SW480 (cell line): ENCODE results near the gene RIMKLB.

Source experiments
- DNase-seq: peaks from one replicate; pipeline ENCODE4 v3.0.0-alpha.2; 2016; ENCODE audit warnings: low spot score

The RIMKLB gene, protein sequence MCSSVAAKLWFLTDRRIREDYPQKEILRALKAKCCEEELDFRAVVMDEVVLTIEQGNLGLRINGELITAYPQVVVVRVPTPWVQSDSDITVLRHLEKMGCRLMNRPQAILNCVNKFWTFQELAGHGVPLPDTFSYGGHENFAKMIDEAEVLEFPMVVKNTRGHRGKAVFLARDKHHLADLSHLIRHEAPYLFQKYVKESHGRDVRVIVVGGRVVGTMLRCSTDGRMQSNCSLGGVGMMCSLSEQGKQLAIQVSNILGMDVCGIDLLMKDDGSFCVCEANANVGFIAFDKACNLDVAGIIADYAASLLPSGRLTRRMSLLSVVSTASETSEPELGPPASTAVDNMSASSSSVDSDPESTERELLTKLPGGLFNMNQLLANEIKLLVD

DNA sequence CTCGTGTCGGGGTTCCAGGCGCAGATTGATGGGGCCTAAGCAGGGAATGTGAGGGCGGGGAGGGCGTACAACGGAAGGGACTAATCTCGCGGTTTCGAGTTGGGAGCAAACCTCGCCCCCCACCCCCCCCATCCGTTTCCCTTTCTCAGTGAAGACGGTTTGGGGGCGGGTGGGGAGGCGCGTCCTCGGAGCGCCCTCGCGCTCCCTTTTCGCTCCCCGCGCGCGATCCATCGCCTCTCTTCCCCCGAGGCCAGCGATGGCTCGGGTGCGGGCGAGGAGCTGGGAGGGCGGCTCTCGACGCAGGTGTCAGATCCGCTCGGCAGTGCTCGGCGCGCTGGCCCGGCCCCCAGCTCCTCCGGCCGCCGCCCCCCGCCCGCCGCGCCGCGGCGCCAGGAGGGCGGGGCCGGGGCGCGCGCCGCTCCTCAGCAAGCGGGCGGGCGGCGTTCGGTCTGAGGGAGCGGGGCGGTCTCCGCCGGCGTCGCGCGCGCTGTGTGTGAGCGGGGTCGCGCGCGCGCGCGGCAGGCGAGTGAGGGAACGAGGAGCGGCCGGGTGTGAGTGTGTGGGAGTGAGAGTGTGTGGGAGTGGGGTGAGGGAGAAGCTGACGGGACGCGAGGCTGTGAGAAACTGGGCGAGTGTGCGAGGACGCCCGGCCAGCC is at the start of gene RIMKLB:
Gene RIMKLB, plus strand, starts transcription at position 516 of the 656 bp plus-strand sequence. CDS start 15,876 bp downstream, outside the sequence.
- peak; percentile 82 for DNase-seq

DNA sequence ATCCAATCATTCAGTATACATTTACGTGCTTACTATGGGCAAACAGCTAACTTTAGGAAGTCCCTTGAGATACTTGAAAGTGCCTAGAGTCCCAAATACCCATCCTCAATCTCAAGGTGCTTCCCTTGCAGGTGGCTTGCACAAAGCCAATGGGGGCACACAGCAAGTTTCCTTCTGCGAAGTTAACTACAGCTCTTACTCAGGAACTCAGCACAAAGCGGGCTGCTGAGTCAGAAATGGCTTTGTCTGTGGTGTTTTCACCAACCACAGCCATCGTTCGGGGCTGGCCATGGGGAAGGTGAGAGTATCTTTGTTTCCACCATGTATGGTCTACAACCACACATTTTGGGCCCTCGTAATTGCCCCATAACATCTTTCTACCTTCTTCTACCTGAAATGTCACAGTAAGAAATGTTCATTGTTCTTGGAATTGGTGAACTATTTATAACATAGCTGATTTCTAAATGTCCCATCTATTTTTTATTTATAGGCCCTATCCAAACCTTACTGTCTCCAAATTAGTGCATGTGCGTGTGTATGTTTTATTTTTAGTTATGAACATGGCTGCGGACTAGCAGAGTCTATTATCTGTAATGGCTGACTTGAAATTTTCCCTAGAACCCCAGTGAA is 49.1 kb upstream of the RIMKLB start:
- no peak for DNase-seq

DNA sequence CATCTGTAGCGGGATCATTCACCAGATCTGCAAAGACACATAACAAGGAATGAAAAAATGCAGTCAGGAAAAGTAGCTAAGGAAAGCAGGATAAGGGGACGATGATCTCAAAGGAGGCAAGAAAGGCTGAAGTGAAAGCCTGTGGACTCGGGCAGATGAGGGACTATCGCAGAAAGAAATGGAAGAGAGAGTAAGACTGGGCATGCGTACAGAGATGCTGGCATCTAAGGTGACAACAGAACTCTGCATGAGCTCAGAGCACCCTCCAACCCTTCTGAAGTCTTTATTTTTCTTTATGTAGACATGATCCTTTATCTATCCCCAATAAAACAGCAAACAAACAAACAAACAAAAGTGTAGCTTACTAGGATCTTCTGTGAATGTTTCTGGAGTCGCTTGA is 42.4 kb upstream of the RIMKLB start:
- no peak for DNase-seq

DNA sequence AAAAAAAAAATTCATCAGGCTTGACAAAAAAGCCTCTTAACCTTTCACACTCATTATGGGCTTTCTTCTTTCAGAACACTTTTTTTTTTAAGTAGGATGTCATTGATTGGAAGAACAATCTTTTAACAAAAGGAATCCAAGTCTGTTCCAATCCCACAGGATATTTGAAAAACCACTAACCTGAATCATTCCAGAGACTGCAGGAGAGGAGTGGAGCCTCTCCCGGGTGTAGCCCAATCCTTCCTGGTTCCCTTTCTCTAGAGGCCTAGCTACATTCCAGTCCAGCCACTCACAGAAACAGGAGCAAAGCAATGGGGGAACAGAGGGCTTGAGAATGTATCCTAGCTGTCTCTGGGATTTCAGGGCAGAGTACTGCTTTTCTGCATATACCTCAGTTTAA is 39.4 kb upstream of the RIMKLB start:
- DNase-seq, result peak; percentile 49

DNA sequence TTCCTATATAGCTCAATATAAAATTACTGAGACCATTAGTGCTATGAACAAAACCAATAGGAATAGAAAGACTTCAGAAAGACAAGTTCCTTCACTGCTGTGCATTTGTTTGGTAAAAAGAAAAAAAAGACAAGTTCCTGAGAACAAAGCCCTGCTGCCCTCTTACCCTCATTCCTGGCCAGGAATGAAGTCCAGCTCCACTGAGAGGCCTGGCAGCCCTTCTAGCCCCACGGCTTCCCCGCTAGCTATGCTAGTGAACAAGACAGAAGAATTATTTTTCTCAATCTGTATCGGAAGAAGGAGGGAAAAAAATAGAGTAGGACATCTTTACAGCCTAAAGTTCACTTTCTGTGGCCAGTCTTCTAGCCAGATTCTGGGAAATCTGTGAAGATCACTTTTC is 36.8 kb upstream of the RIMKLB start:
- DNase-seq, result no peak

DNA sequence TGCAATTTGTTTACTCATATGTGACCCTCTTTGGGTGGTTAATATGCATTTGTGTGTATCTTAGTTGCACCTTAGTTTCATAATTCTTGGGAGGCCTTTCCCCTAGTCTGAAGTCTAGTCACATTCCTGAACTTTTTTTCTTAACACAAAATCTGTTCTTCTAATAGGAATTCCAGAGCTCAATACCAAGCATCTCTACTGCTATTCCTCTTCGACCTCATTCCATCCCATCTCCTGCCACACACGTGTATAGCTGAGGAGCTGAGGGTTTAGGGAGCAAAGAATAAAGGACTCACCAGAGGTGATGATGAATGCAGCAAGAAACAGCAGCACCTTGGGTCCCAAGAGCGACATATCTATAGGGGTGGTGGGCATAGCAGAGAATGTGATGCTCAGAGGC is 36.0 kb upstream of the RIMKLB start:
- no peak for DNase-seq

DNA sequence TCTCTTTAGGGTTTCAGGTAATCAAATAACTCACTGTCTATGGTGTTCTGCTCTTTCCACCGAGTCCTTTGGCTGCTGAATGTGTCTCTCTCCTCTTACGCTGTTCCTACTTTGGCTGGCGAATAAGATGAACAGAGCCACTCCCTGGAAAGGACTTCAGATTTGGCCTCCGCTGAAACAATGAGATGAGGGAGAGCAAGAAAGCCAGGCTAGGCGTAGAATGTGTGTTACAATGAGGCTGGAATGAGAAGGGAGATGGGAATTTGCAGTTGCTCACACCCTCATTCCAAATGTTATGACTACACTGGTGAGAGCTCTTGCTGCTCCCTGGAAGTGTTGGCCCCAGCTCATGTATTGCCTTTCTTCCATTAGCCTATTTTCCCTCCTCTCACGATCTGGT is 35.2 kb upstream of the RIMKLB start, which contains the start of gene MFAP5:
Gene MFAP5, minus strand, starts transcription at position 234 of the 400 bp plus-strand sequence. CDS start 722 bp downstream, outside the sequence.
- DNase-seq, result no peak

DNA sequence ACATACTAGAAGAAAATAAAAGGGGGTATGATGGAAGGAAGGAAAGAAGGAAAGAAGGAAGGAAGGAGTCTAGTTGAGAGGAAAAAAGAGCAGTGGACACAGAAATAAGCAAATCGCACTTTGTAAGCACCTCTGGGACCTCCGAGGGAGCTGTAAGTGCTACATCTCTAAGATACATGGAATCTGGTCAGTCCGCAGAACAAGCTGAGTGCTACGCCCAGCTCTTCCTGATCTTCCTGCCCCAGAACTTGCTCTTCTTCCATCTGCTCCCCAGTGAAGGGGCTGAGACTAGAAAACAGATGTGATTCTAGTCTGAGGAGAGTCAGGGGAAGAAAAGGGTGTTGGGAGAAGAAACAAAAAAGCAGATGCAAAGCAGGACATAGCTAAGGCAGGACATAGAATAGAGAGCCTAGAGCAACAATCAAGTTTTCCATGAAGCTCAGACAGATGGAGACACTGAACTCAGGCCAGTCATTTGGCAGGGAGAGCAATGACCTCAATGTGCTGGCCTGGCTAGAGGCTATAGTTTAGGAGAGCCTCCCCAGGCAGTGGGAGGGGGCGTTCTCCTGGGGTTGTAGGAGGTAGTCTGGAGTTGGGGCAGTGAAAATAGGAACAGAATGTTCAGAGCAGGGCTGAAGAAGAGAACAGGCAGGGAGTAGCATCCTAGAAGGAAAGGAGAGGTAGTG is 33.4 kb upstream of the RIMKLB start:
- no peak for DNase-seq

DNA sequence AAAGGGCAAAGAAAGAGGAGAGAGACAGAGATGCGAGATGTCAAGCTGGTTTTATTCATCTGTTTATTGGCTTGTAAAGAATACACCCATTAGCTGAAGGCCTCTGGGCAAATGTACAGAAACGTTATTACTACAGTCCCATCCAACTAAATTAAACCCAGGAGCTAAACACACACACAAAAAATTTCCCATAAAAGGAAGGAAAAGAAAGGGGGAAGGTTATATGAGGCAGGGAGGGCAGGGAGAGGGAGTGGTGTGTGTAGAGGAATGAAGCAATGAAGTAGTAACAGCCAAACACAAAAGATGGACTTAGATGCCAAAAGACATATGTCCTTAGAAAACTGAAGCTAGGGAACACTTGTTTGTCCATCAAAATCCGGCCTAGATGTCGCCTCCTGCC is 32.0 kb upstream of the RIMKLB start:
- no peak for DNase-seq

DNA sequence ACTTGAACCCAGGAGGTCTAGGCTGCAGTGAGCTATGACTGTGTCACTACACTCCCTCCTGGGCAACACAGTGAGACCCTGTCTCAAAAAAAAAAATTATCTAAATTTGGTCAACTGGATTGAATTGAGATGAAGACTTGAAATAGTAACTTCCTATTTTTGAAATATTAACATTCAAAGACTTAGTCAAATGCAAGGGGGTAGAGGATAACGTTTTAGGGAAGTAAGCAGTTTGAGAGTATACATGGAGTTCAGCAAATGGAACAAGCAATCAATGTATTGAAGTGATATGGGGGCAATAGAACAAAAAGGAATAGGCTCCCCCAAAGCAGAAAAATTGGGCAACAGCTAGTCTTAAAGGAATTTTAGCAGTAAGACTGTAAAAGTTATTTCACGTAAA is 30.5 kb upstream of the RIMKLB start:
- no peak for DNase-seq

DNA sequence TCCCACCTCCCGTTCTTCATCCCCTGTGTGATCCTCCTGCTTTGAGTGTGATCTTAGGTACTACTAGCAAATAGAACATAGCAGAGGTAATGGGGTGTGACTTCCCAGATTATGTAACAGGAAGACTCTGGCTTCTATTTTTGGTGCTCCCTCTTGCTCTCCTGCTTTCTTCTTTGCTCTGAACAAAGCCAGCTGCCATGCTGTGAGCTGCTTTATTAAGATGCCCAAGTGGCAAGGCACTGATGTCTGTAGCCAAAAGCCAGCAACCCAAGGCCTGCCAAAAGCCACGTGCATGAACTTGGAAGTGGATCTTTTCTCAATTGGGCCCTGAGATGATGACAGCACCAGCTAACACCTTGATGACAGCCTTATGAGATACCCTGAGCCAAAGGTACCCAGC is 29.4 kb upstream of the RIMKLB start:
- DNase-seq, result no peak

DNA sequence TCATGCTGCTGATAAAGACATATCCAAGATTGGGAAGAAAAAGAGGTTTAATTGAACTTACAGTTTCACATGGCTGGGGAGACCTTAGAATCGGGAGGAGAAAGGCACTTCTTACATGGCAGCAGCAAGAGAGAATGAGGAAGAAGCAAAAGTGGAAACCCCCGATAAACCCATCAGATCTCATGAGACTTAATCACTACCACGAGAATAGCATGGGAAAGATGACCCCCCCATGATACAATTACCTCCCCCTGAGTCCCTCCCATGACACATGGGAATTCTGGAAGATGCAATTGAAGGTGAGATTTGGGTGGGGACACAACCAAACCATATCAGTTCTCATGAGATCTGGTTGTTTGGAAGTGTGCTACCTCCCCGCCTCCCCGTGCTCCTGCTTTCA is 25.4 kb upstream of the RIMKLB start:
- DNase-seq, result no peak

DNA sequence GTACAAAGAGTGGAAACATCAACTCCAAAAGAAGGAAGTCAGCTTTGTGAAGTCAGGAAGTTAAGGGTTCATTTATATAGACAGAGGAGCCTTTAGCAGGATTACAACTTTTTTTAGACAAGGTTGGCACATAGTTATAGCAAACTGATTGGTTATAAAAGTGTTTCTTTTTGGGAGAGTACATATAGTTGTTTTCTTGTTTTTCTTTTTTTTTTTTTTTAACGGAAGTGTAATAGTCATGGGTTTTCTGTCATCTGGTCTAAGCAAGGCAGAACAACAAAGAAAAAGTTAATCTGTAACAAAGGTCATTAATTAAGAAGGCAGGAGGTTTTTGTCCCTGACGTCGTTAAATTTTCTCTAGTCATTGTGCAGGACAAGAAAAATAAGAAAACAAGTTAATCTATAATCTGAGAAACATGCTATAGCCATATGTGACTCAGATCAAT is 22.2 kb upstream of the RIMKLB start:
- DNase-seq, result no peak

DNA sequence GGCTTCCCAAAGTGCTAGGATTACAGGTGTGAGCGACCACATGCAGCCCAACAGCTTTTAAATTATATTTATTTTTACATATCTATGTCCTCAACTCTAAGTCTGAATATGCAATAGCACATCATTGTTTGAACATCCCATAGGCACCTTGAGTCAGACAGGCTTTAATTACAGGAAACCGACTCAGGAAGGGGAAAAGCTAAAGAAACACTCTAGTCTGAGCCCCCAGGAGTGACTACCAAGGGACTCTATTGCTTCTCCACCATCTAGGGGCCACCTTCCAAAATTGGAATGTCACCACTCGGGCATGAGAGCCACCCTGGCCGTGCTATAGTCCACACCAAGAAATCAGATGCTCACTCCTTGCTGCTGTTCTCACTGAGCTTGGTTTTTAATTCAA is 21.1 kb upstream of the RIMKLB start:
- DNase-seq, result no peak

DNA sequence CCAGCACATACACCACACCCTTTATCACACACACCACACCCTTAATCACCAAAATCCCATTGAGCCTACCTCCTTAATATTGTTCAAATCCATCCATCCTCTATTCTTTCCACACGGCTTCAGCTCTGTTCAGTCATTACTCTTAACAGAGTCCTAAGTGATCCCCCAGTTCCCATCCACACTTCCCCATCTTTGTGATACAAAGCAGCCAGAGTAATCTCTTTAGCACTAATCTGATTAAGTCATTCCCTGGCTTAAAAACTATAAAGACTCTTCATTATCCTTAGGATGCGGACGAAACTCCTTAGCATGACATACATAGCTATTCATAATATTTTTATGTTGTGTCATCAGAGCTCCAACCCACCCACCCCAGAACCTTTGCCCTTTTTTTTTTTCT is 20.4 kb upstream of the RIMKLB start:
- DNase-seq, result no peak

DNA sequence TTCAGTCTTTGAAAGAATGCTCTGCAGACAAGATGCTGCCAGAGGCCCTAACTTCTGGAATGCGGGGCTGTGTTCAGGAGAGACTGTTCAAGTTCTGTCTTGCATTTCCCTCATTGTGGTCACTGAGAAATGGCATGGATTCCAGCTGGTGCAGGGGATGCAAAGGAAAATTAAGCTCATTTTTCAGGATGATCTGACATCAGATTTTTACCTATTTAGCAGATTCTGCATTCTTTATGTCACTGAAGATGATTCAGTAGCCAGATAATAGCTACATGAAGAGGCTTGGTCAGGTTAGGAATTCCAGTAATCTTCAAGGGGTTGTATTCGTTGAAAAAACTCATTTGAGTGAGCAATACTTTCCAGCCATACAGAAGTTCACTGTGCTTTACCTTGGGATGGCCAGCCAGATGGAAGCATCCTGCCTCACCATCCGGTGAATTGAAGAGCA is 19.1 kb upstream of the RIMKLB start:
- peak; percentile 23 for DNase-seq

DNA sequence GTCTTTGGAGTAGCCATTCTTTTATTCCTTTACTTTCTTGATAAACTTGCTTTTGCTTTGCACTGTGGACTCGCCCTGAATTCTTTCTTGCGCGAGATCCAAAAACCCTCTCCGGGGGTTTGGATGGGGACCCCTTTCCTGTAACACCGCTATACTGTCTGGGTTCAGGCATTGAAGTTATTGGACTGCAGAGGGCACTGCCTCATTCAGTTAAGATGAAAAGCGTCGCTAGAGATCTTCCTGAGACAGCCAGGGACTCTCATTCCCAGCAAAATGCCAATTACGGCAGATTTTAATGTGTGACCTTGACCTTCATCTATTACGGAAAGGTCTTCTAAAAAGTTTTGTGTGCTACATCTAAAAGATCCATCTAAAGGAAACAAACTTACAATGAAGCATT is 17.3 kb upstream of the RIMKLB start:
- DNase-seq, result no peak

DNA sequence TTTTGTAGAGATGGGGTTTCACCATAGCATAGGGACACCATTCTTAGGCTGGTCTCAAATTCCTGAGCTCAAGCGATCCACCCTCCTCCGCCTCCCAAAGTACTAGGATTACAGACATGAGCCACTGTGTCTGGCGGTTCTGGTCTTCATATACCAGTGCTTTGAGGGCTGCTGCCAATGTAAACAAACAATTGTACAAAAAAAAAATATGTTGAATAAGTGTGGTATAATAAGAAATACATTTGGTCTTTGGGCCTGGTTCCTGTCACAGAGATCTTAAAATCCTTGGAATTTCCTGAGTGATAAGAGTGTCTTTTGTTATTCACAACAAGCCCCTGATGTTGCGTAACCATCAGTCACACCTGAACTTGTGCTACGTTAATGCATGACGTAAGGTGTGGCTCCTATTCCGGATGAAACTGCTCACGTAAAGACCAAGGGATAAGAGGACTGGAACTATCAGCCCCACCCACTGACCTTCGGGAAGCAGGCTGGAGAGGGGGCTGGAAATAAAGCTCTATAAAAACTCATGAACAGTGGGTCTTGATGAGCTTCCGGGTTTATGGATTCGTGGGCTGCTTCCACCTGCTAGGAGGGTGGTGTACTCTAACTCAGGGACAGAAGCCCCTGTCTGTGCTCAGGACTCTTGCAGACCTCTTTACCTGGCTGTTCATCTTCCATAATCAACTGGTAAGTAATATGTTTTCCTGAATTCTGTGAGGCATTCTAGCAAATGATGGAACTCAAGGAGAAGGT is 16.5 kb upstream of the RIMKLB start:
- DNase-seq, result peak; percentile 89

DNA sequence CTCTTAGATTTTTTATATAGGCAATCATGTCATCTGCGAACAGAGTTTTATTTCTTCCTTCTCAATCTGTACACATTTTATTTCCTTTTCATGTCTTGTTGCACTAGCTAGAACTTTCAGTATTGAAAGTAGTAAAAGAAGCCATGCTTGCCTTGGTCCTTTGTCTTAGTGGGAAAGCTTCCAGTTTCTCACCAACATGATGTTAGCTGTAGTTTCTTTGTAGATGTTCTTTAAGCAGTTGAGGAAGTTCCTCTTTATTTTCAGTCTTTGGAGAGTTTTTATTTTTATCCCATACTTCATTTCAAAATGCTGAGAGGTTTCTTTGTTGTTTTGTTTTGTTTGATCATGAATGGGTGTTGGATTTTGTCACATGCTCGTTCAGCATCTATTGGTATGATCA is 12.7 kb upstream of the RIMKLB start:
- no peak for DNase-seq

DNA sequence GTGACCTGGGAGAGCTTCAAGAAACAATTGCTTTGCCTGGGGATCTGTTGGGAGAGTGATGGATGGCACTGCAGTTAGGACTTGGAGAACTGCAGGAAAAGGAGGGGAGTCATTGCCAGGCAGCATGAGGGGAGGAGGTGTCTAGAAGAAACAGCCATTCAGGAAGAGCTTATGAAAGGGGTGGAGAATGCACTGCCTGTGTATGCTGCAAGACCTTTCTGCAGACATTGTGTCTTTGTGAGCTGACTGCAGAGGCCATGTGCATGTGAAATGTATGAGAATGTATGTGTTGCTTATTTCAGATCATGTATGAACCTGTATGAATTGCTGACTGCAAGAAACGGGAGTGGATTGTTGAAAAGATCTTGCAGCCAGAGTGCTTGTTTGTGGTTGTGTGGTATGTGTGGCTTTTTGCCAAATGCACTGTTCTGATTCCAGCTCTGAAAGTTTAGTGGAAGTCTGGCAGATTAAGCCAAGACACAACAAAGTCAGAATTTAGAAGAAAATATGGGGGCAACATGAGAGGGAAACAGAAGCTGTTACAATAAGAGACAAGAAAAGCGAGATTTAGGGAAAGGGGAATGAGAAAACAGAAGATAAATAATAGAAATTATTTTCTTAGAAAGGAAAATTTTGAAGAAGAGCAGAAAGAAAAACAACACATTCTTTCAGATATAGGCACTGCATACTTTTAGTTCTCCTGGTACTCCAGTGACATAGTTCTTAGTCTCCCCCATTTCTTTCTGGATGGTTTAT is 9.8 kb upstream of the RIMKLB start:
- DNase-seq, result peak; percentile 66

DNA sequence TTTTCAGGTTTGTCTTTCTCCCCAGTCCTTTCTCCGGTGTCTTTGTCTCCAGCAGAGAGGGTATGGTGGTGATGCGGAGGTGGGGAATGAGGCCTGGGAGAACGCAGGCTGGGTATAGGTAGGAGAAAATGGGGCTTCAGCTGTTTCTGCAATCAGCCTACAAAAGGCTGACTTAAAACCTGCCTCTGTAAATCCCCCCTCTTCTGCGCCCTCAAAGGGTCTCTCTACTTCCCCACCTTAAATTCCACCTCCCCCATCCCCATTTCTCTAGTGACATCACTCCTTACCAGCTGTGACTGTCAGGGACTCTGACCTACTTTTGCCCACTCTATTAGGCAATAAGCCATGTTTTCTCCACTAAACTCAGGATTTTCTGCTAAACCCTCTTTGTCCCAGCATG is 8.1 kb upstream of the RIMKLB start:
- DNase-seq, result no peak
